SK-N-DZ (cell line): Measurements from ENCODE around the gene PBOV1. TPM values are rescaled to one million over a fixed set of nuclear protein-coding genes. Genes with fewer than 3 reads are reported as not detected.

ENCODE experiments used
- DNase-seq: peaks from one replicate; pipeline ENCODE4 v3.0.0-alpha.2; 2015; ENCODE audit warnings: low spot score
- polyA plus RNA-seq, 2 experiments: library from polyadenylated mRNA; depleted of rRNA; stranded (reverse); fragments of >200 nt; gene quantifications; 2 replicates each; pipeline ENCODE4 v1.2.3, GENCODE V29; 2014

The PBOV1 gene
- not detected in 2 replicates for polyA plus RNA-seq (2014; cell fraction: cytosol; rRNA removed)
- polyA plus RNA-seq (2014; cell fraction: nucleus; rRNA removed) = not detected in 2 replicates

GRCh38 chr6:138218449-138218848 is at the start of gene PBOV1:
PBOV1 (minus strand) TSS chr6:138218491; CDS start chr6:138218395, 96 bp downstream.
- no peak for DNase-seq

GRCh38 chr6:138266095-138266494 is 47.8 kb upstream of the PBOV1 start:
- no peak for DNase-seq

GRCh38 chr6:138264372-138264880 is 46.1 kb upstream of the PBOV1 start:
- no peak for DNase-seq

GRCh38 chr6:138263963-138264362 is 45.7 kb upstream of the PBOV1 start:
- DNase-seq = no peak

GRCh38 chr6:138261116-138261780 is 43.0 kb upstream of the PBOV1 start:
- DNase-seq = no peak

GRCh38 chr6:138258991-138259390 is 40.7 kb upstream of the PBOV1 start:
- no peak for DNase-seq

- DNase-seq = no peak
Measured at GRCh38 chr6:138258197-138258596, 39.9 kb upstream of the PBOV1 start.

GRCh38 chr6:138257638-138258040 is 39.3 kb upstream of the PBOV1 start:
- no peak for DNase-seq

GRCh38 chr6:138255443-138255842 is 37.2 kb upstream of the PBOV1 start:
- DNase-seq = no peak

- no peak for DNase-seq
Measured at GRCh38 chr6:138253731-138254130, 35.4 kb upstream of the PBOV1 start.

- no peak for DNase-seq
Measured at GRCh38 chr6:138250513-138251247, 32.4 kb upstream of the PBOV1 start.

- no peak for DNase-seq
Measured at GRCh38 chr6:138250053-138250452, 31.8 kb upstream of the PBOV1 start.

GRCh38 chr6:138248878-138249277 is 30.6 kb upstream of the PBOV1 start:
- DNase-seq = no peak

- no peak for DNase-seq
Measured at GRCh38 chr6:138248011-138248410, 29.7 kb upstream of the PBOV1 start.

GRCh38 chr6:138246650-138247440 is 28.6 kb upstream of the PBOV1 start:
- DNase-seq = no peak

- DNase-seq = no peak
Measured at GRCh38 chr6:138245751-138246150, 27.5 kb upstream of the PBOV1 start.

GRCh38 chr6:138242987-138243592 is 24.8 kb upstream of the PBOV1 start:
- no peak for DNase-seq

GRCh38 chr6:138241934-138242333 is 23.6 kb upstream of the PBOV1 start:
- DNase-seq = no peak

GRCh38 chr6:138241381-138241780 is 23.1 kb upstream of the PBOV1 start:
- no peak for DNase-seq

GRCh38 chr6:138240476-138241245 is 22.4 kb upstream of the PBOV1 start:
- no peak for DNase-seq

- DNase-seq = no peak
Measured at GRCh38 chr6:138239774-138240173, 21.5 kb upstream of the PBOV1 start.
